Measurements from ENCODE around the gene MRTO4.
A peak's percentile ranks its signal among the peaks of the same experiment; 100 is the strongest.
"Not testable (repeated sequence)": the region's sequence is repeated elsewhere in the genome, so short reads cannot be mapped to it uniquely, and the experiment has no call there.

Gene MRTO4

GRCh38 chr1:19251305-19252196, at the start of gene MRTO4, which contains the start of gene EMC1:
Gene MRTO4 (plus strand): TSS chr1:19251805. CDS start chr1:19251836, 31 bp downstream.
Gene EMC1 (minus strand): TSS chr1:19251524. CDS start chr1:19251509, 15 bp downstream.
- peak; percentile 89 for DNase-seq

- DNase-seq = no peak
Observed at GRCh38 chr1:19202396-19202795, 49.2 kb upstream of the MRTO4 start.

GRCh38 chr1:19203440-19203839, 48.2 kb upstream of the MRTO4 start:
- DNase-seq = no peak

GRCh38 chr1:19204446-19205266, 46.9 kb upstream of the MRTO4 start:
- no peak for DNase-seq

- DNase-seq = no peak
Observed at GRCh38 chr1:19205403-19205802, 46.2 kb upstream of the MRTO4 start.

GRCh38 chr1:19205845-19206244, 45.8 kb upstream of the MRTO4 start:
- no peak for DNase-seq

GRCh38 chr1:19206947-19207346, 44.7 kb upstream of the MRTO4 start:
- no peak for DNase-seq

- no peak for DNase-seq
Observed at GRCh38 chr1:19208710-19209438, 42.7 kb upstream of the MRTO4 start.

- DNase-seq = peak; percentile 23
Observed at GRCh38 chr1:19209439-19209989, 42.1 kb upstream of the MRTO4 start.

GRCh38 chr1:19209990-19210771, 41.4 kb upstream of the MRTO4 start, which contains the start of gene UBR4:
Gene UBR4 (minus strand): TSS chr1:19210266. CDS start chr1:19210248, 18 bp downstream.
- DNase-seq = peak; percentile 97

GRCh38 chr1:19210772-19211549, 40.6 kb upstream of the MRTO4 start:
- DNase-seq = no peak

- no peak for DNase-seq
Observed at GRCh38 chr1:19212167-19212566, 39.4 kb upstream of the MRTO4 start.

- no peak for DNase-seq
Observed at GRCh38 chr1:19213580-19213979, 38.0 kb upstream of the MRTO4 start.

GRCh38 chr1:19216585-19216984, 35.0 kb upstream of the MRTO4 start:
- not testable (repeated sequence) for DNase-seq

GRCh38 chr1:19219451-19219850, 32.2 kb upstream of the MRTO4 start:
- no peak for DNase-seq

- no peak for DNase-seq
Observed at GRCh38 chr1:19220080-19220846, 31.3 kb upstream of the MRTO4 start.

- no peak for DNase-seq
Observed at GRCh38 chr1:19220991-19221390, 30.6 kb upstream of the MRTO4 start.

- no peak for DNase-seq
Observed at GRCh38 chr1:19222573-19222972, 29.0 kb upstream of the MRTO4 start.

GRCh38 chr1:19222979-19223824, 28.4 kb upstream of the MRTO4 start:
- no peak for DNase-seq

Measured in activated T-cell treated with anti-CD3 and anti-CD28 coated beads for 4 hours (primary cell).